H9 (cell line): Measurements from ENCODE around the gene CPXM2. TPM values are rescaled to one million over a fixed set of nuclear protein-coding genes. Genes with fewer than 3 reads are reported as not detected.

Experiments used
- DNase-seq: peaks from one replicate; pipeline ENCODE4 v3.0.0-alpha.2; 2017
- H2AFZ ChIP-seq: one replicate; pipeline ENCODE4 v1.6.1; 2013; ENCODE audit warnings: mild to moderate bottlenecking, low read length, control low read depth, moderate library complexity
- H2AK5ac ChIP-seq: 2 replicates; pipeline ENCODE4 v1.6.1; 2013; ENCODE audit warnings: low read length, control low read depth, mixed read lengths; ENCODE audit not compliant: insufficient read length
- H2BK120ac ChIP-seq: one replicate; pipeline ENCODE4 v1.6.1; 2013; ENCODE audit warnings: low read depth, mild to moderate bottlenecking, low read length, control low read depth, inconsistent platforms; ENCODE audit not compliant: poor library complexity, severe bottlenecking
- H2BK12ac ChIP-seq: 2 replicates; pipeline ENCODE4 v1.6.1; 2013; ENCODE audit warnings: low read length, control low read depth, mixed read lengths, low read depth; ENCODE audit not compliant: insufficient read length
- H2BK15ac ChIP-seq: 2 replicates; pipeline ENCODE4 v1.6.1; 2013; ENCODE audit warnings: low read depth, low read length, control low read depth
- H2BK20ac ChIP-seq: one replicate; pipeline ENCODE4 v1.6.1; 2013; ENCODE audit warnings: low read depth, mild to moderate bottlenecking, low read length, control low read depth, inconsistent platforms; ENCODE audit not compliant: poor library complexity, severe bottlenecking
- H2BK5ac ChIP-seq: 2 replicates; pipeline ENCODE4 v1.6.1; 2013; ENCODE audit warnings: low read length, control low read depth, mixed read lengths; ENCODE audit not compliant: insufficient read length
- H3K14ac ChIP-seq: 2 replicates; pipeline ENCODE4 v1.6.1; 2013; ENCODE audit warnings: low read length, control low read depth; ENCODE audit not compliant: insufficient read depth
- H3K18ac ChIP-seq: 2 replicates; pipeline ENCODE4 v1.6.1; 2013; ENCODE audit warnings: low read depth, mild to moderate bottlenecking, mixed read lengths, low read length, control low read depth; ENCODE audit not compliant: insufficient read length
- H3K23ac ChIP-seq: 2 replicates; pipeline ENCODE4 v1.6.1; 2013; ENCODE audit warnings: low read length, control low read depth, mixed read lengths, low read depth; ENCODE audit not compliant: insufficient read length
- H3K23me2 ChIP-seq: 2 replicates; pipeline ENCODE4 v1.6.1; 2013; ENCODE audit warnings: low read depth, mild to moderate bottlenecking, mixed read lengths, low read length, control low read depth; ENCODE audit not compliant: insufficient read length, poor library complexity, severe bottlenecking
- H3K27ac ChIP-seq: 2 replicates; pipeline ENCODE4 v1.5.1; 2013; ENCODE audit warnings: low read length, control low read depth, mixed read lengths, low read depth; ENCODE audit not compliant: insufficient read length
- H3K27me3 ChIP-seq: 2 replicates; pipeline ENCODE4 v1.6.1; 2013; ENCODE audit warnings: low read length, control low read depth, inconsistent platforms; ENCODE audit not compliant: insufficient read depth
- H3K4ac ChIP-seq: 2 replicates; pipeline ENCODE4 v1.6.1; 2013; ENCODE audit warnings: low read depth, mild to moderate bottlenecking, control low read depth, inconsistent platforms, low read length, moderate library complexity
- H3K4me1 ChIP-seq: 2 replicates; pipeline ENCODE4 v1.6.1; 2013; ENCODE audit warnings: low read length, control low read depth, inconsistent platforms; ENCODE audit not compliant: insufficient read depth
- H3K4me2 ChIP-seq: 2 replicates; pipeline ENCODE4 v1.6.1; 2013; ENCODE audit warnings: low read length, control low read depth, mixed read lengths; ENCODE audit not compliant: insufficient read length, insufficient read depth
- H3K56ac ChIP-seq: 2 replicates; pipeline ENCODE4 v1.6.1; 2013; ENCODE audit warnings: low read depth, mild to moderate bottlenecking, mixed read lengths, low read length, control low read depth; ENCODE audit not compliant: insufficient read length
- H3K79me1 ChIP-seq: 2 replicates; pipeline ENCODE4 v1.6.1; 2013; ENCODE audit warnings: low read depth, mild to moderate bottlenecking, moderate library complexity, low read length, control low read depth, inconsistent platforms; ENCODE audit not compliant: insufficient read depth, poor library complexity, severe bottlenecking
- H3K79me2 ChIP-seq: 2 replicates; pipeline ENCODE4 v1.6.1; 2013; ENCODE audit warnings: low read length, control low read depth, inconsistent platforms; ENCODE audit not compliant: insufficient read depth
- H3K9ac ChIP-seq: 2 replicates; pipeline ENCODE4 v1.6.1; 2013; ENCODE audit warnings: low read length, control low read depth, mixed read lengths; ENCODE audit not compliant: insufficient read length; ENCODE audit errors: extremely low read depth
- H3K9me3 ChIP-seq: one replicate; pipeline ENCODE4 v1.6.1; 2013; ENCODE audit warnings: low read depth, low read length, inconsistent platforms; ENCODE audit not compliant: control insufficient read depth
- H3T11ph ChIP-seq: one replicate; pipeline ENCODE4 v1.6.1; 2013; ENCODE audit warnings: mild to moderate bottlenecking, low read length, control low read depth, inconsistent platforms
- H4K20me1 ChIP-seq: one replicate; pipeline ENCODE4 v1.6.1; 2013; ENCODE audit not compliant: control insufficient read depth, insufficient read length, insufficient read depth
- H4K5ac ChIP-seq: 2 replicates; pipeline ENCODE4 v1.6.1; 2013; ENCODE audit warnings: low read depth, mild to moderate bottlenecking, mixed read lengths, low read length, control low read depth; ENCODE audit not compliant: insufficient read length
- H4K8ac ChIP-seq: replicated peaks from 2 replicates; pipeline ENCODE4 v1.6.1; 2013; ENCODE audit warnings: low read length, control low read depth, mixed read lengths, low read depth; ENCODE audit not compliant: insufficient read length
- H4K91ac ChIP-seq: 2 replicates; pipeline ENCODE4 v1.6.1; 2013; ENCODE audit warnings: low read depth, mild to moderate bottlenecking, moderate library complexity, mixed read lengths, low read length, control low read depth; ENCODE audit not compliant: insufficient read length
- H3K27ac Mint-ChIP-seq, 3 experiments: 2 replicates in 2 of 3; 3 replicates in 1 of 3; pipeline ENCODE4 v1.8.0; 2020 to 2021; ENCODE audit warnings: mixed read lengths in 3 of 3, mild to moderate bottlenecking in 1 of 3, moderate library complexity in 1 of 3
- H3K27me3 Mint-ChIP-seq: 2 replicates; pipeline ENCODE4 v1.8.0; 2021; ENCODE audit warnings: low read depth, mild to moderate bottlenecking, moderate library complexity, mixed read lengths
- H3K36me3 Mint-ChIP-seq, 3 experiments: 2 replicates in 2 of 3; 3 replicates in 1 of 3; pipeline ENCODE4 v1.8.0; 2020 to 2021; ENCODE audit warnings: low read depth in 3 of 3, mixed read lengths in 3 of 3; ENCODE audit not compliant: insufficient read depth in 1 of 3
- H3K4me1 Mint-ChIP-seq, 2 experiments: 2 replicates each; pipeline ENCODE4 v1.8.0; 2020; ENCODE audit warnings: mixed read lengths in 2 of 2
- H3K4me3 Mint-ChIP-seq, 2 experiments: 2 replicates in 1 of 2; 3 replicates in 1 of 2; pipeline ENCODE4 v1.8.0; 2020 to 2021; ENCODE audit warnings: mild to moderate bottlenecking in 2 of 2, mixed read lengths in 2 of 2, moderate library complexity in 1 of 2
- H3K9me3 Mint-ChIP-seq, 2 experiments: 2 replicates in 1 of 2; 3 replicates in 1 of 2; pipeline ENCODE4 v1.8.0; 2020; ENCODE audit warnings: mild to moderate bottlenecking in 2 of 2, mixed read lengths in 2 of 2, moderate library complexity in 1 of 2
- CTCF ChIP-seq: fragments of 200-600 bp; sonication (generic); conservative IDR thresholded peaks from 3 replicates; pipeline ENCODE4 v1.8.0; 2021; ENCODE audit warnings: antibody characterized with exemption, mild to moderate bottlenecking
- WGBS: extraction: QIAGEN DNeasy Blood & Tissue Kit; methylation state at CpG from one replicate; pipeline ENCODE4 v1.1.7; 2013; ENCODE audit warnings: missing lambda C conversion rate, low lambda C conversion rate, mixed read lengths; ENCODE audit not compliant: insufficient read length; ENCODE audit errors: extremely low coverage; 5-methylcytosine and 5-hydroxymethylcytosine counted together
- total RNA-seq: library from RNA; stranded (reverse); gene quantifications from 2 replicates; pipeline ENCODE4 v1.2.1, GENCODE V29; 2021

Gene CPXM2
- total RNA-seq, 1 experiment from 2014 or later, result 1.7 TPM

- Histone ChIP-seq H3K27ac (no peak overlapping the region), H4K8ac (no peak overlapping the region), H3K4me1 (no peaks in the 10 kb centered on the region), H3K9ac (no peak overlapping the region), H4K5ac (no peak overlapping the region), H3K9me3 (no peaks in the 10 kb centered on the region), H3K18ac (no peak overlapping the region), H4K91ac (no peak overlapping the region), H3K79me1 (no peaks in the 10 kb centered on the region), H3K27me3 (no peaks in the 10 kb centered on the region), H3K23me2 (no peaks in the 10 kb centered on the region), H2AK5ac (no peak overlapping the region), H3K56ac (no peak overlapping the region), H2BK20ac (no peak overlapping the region), H3K4ac (no peak overlapping the region), H2BK12ac (no peak overlapping the region), H3T11ph (no peak overlapping the region), H3K23ac (no peak overlapping the region), H2BK5ac (no peak overlapping the region), H2BK15ac (no peak overlapping the region), H3K14ac (no peak overlapping the region; the same call in 1 of the 2 replicates), H2AFZ (no peak overlapping the region), H3K4me2 (no peak overlapping the region), H2BK120ac (no peak overlapping the region), H3K79me2 (no peaks in the 10 kb centered on the region), H4K20me1 (no peaks in the 10 kb centered on the region)
- Mint-ChIP-seq H3K27me3 (no peaks in the 10 kb centered on the region), H3K36me3 (peaks cover 0 to 10% (median 8%) of the 10 kb centered on the region in 3 experiments; a peak in 3 of 7 replicates), H3K4me1 (peaks cover 5 to 7% of the 10 kb centered on the region in 2 experiments), H3K4me3 (no peak overlapping the region; a peak in 1 of 5 replicates), H3K9me3 (no peaks in the 10 kb centered on the region), H3K27ac (peak overlapping the region in 1 of 3 experiments; percentile 52; a peak in 1 of 7 replicates)
- DNase-seq, result no peak
- no peak for TF ChIP-seq CTCF
- no CpG with 5 or more reads among the region's 20 CpGs for WGBS
Observed at GRCh38 chr10:123858907-123859652, 32.5 kb downstream of the CPXM2 start.
